Mesenteric fat pad (tissue), 1 donor: ENCODE results near the gene KLHL35. TPM values are rescaled to one million over a fixed set of nuclear protein-coding genes. Genes with fewer than 3 reads are reported as not detected.

Source experiments
- total RNA-seq: library from RNA; stranded (reverse); fragmentation: NEBNext Ultra II Directional; extraction: Animal tissue kit (Norgen Biotek cat#: 25700); gene quantifications from one replicate; pipeline ENCODE4 v1.2.1, GENCODE V29; 2021
- donor health status: DM: yes; HTN: yes; CAD: no.

KLHL35 gene
- total RNA-seq, 1 donor from 2014 or later: 0.61 TPM

Other genes with a start within 250 kb of the KLHL35 start
- gene TPBGL, start 192.4 kb downstream of the KLHL35 start, total RNA-seq: 1.6 TPM
- gene ARRB1, start 81.5 kb downstream of the KLHL35 start, total RNA-seq: 112 TPM
- 1,433 TPM for gene RPS3, start 33.7 kb downstream of the KLHL35 start, total RNA-seq
- gene GDPD5, start 92.7 kb upstream of the KLHL35 start, total RNA-seq: 46.2 TPM
- gene SERPINH1, start 129.1 kb upstream of the KLHL35 start, total RNA-seq: 309 TPM
- gene MAP6, start 235.8 kb upstream of the KLHL35 start, total RNA-seq: 4.8 TPM